ENCODE measurements around the gene ST8SIA5. TPM values are rescaled to one million over a fixed set of nuclear protein-coding genes. Genes with fewer than 3 reads are reported as not detected.

Gene ST8SIA5
- total RNA-seq, 1 experiment from 2014 or later, result 5.4 TPM

DNA sequence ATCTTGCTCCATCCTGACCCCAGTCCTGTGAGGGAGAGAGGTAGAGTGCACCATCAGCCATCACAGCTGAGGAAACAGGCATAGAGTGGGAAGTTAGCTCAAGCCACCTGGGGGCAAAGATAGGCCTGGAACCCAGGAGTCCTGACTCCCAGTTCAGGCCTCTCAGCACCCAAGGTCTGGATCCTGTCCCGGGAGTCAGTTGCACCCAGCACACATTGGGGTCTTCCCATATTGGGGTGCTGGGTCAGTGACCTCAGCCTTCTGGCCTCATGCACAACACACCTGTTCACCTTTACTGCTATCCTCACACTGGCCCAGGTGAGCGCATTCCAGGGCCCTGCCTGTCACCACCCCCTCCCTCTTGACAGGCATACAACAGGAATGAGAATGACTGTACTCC, 24.7 kb downstream of the ST8SIA5 start (continued):
- TF ChIP-seq GTF2I (CRISPR knock-in tag; conservative IDR thresholded peaks at IDR 0.05) (no peak), IRF2 (CRISPR knock-in tag; IDR thresholded peaks at IDR 0.05; ENCODE audit: borderline replicate concordance, low read depth) (no peak), SMAD4 (CRISPR knock-in tag; IDR thresholded peaks at IDR 0.05) (no peak), ZNF416 (CRISPR knock-in tag; IDR thresholded peaks at IDR 0.05) (no peak), CREB1 (CRISPR knock-in tag; IDR thresholded peaks at IDR 0.05) (no peak)
- TF ChIP-seq, protein P1, sequence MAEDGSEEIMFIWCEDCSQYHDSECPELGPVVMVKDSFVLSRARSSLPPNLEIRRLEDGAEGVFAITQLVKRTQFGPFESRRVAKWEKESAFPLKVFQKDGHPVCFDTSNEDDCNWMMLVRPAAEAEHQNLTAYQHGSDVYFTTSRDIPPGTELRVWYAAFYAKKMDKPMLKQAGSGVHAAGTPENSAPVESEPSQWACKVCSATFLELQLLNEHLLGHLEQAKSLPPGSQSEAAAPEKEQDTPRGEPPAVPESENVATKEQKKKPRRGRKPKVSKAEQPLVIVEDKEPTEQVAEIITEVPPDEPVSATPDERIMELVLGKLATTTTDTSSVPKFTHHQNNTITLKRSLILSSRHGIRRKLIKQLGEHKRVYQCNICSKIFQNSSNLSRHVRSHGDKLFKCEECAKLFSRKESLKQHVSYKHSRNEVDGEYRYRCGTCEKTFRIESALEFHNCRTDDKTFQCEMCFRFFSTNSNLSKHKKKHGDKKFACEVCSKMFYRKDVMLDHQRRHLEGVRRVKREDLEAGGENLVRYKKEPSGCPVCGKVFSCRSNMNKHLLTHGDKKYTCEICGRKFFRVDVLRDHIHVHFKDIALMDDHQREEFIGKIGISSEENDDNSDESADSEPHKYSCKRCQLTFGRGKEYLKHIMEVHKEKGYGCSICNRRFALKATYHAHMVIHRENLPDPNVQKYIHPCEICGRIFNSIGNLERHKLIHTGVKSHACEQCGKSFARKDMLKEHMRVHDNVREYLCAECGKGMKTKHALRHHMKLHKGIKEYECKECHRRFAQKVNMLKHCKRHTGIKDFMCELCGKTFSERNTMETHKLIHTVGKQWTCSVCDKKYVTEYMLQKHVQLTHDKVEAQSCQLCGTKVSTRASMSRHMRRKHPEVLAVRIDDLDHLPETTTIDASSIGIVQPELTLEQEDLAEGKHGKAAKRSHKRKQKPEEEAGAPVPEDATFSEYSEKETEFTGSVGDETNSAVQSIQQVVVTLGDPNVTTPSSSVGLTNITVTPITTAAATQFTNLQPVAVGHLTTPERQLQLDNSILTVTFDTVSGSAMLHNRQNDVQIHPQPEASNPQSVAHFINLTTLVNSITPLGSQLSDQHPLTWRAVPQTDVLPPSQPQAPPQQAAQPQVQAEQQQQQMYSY (CRISPR knock-in tag; IDR thresholded peaks at IDR 0.05), result no peak
- TF ChIP-seq, protein P2, sequence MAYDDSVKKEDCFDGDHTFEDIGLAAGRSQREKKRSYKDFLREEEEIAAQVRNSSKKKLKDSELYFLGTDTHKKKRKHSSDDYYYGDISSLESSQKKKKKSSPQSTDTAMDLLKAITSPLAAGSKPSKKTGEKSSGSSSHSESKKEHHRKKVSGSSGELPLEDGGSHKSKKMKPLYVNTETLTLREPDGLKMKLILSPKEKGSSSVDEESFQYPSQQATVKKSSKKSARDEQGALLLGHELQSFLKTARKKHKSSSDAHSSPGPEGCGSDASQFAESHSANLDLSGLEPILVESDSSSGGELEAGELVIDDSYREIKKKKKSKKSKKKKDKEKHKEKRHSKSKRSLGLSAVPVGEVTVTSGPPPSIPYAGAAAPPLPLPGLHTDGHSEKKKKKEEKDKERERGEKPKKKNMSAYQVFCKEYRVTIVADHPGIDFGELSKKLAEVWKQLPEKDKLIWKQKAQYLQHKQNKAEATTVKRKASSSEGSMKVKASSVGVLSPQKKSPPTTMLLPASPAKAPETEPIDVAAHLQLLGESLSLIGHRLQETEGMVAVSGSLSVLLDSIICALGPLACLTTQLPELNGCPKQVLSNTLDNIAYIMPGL (CRISPR knock-in tag; IDR thresholded peaks at IDR 0.05), result no peak

DNA sequence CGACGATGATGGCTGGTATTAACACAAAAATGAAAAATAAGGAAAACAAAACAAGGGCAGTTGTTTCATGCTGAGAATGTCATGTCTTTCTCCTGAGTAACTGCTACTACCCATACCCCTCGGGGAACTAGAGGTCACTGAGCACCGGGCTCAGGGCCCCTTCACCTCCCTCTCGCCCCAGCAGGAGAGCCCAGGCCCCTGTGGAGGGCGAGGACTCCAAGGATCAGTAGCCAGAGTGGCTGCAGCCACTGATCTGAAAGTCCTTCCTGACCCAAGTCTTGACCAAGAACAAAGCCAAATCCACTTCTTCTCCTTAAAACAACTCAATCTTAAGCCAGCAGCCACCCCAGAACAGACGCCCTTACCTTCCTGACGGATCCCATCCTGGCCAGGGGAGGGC, 25.5 kb downstream of the ST8SIA5 start:
- no peak overlapping the region for H3K4me3 Mint-ChIP-seq
- H3K27me3 Mint-ChIP-seq (ENCODE audit: low read depth), result no peaks in the 10 kb centered on the region; the same call in 1 of the 2 replicates
- peaks cover 21% of the 10 kb centered on the region for H3K36me3 Mint-ChIP-seq
- H3K9me3 Mint-ChIP-seq, result peaks cover 32% of the 10 kb centered on the region
- no peak for DNase-seq (ENCODE audit: low spot score)
- CTCF ChIA-PET, result no interaction called here
- no peak for TF ChIP-seq ZNF232 (CRISPR knock-in tag; IDR thresholded peaks at IDR 0.05)
- TF ChIP-seq ZNF416 (CRISPR knock-in tag; IDR thresholded peaks at IDR 0.05), result no peak
- TF ChIP-seq, protein P3, sequence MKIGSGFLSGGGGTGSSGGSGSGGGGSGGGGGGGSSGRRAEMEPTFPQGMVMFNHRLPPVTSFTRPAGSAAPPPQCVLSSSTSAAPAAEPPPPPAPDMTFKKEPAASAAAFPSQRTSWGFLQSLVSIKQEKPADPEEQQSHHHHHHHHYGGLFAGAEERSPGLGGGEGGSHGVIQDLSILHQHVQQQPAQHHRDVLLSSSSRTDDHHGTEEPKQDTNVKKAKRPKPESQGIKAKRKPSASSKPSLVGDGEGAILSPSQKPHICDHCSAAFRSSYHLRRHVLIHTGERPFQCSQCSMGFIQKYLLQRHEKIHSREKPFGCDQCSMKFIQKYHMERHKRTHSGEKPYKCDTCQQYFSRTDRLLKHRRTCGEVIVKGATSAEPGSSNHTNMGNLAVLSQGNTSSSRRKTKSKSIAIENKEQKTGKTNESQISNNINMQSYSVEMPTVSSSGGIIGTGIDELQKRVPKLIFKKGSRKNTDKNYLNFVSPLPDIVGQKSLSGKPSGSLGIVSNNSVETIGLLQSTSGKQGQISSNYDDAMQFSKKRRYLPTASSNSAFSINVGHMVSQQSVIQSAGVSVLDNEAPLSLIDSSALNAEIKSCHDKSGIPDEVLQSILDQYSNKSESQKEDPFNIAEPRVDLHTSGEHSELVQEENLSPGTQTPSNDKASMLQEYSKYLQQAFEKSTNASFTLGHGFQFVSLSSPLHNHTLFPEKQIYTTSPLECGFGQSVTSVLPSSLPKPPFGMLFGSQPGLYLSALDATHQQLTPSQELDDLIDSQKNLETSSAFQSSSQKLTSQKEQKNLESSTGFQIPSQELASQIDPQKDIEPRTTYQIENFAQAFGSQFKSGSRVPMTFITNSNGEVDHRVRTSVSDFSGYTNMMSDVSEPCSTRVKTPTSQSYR (CRISPR knock-in tag; IDR thresholded peaks at IDR 0.05), result no peak
- no peak for TF ChIP-seq PRRX2 (CRISPR knock-in tag; IDR thresholded peaks at IDR 0.05)
- no peak for TF ChIP-seq TCF7 (CRISPR knock-in tag; IDR thresholded peaks at IDR 0.05; ENCODE audit: low read depth)
- TF ChIP-seq ESRRA (CRISPR knock-in tag; IDR thresholded peaks at IDR 0.05; ENCODE audit: borderline replicate concordance), result no peak
- no peak for TF ChIP-seq FOXP1 (CRISPR knock-in tag; IDR thresholded peaks at IDR 0.05; ENCODE audit: borderline replicate concordance)
- no peak for TF ChIP-seq NR1H2 (CRISPR knock-in tag; IDR thresholded peaks at IDR 0.05)
- no peak for TF ChIP-seq ZNF121 (CRISPR knock-in tag; IDR thresholded peaks at IDR 0.05)
- no peak for TF ChIP-seq ZBTB21 (CRISPR knock-in tag; IDR thresholded peaks at IDR 0.05; ENCODE audit: borderline replicate concordance)
- TF ChIP-seq ELF4 (CRISPR knock-in tag; IDR thresholded peaks at IDR 0.05; ENCODE audit: low read depth), result no peak
- no peak for TF ChIP-seq NFE2L1 (CRISPR knock-in tag; IDR thresholded peaks at IDR 0.05)
- TF ChIP-seq TEAD4 (CRISPR knock-in tag; IDR thresholded peaks at IDR 0.05), result no peak
- no peak for TF ChIP-seq MYBL2 (CRISPR knock-in tag; IDR thresholded peaks at IDR 0.05)
- TF ChIP-seq, protein P4, sequence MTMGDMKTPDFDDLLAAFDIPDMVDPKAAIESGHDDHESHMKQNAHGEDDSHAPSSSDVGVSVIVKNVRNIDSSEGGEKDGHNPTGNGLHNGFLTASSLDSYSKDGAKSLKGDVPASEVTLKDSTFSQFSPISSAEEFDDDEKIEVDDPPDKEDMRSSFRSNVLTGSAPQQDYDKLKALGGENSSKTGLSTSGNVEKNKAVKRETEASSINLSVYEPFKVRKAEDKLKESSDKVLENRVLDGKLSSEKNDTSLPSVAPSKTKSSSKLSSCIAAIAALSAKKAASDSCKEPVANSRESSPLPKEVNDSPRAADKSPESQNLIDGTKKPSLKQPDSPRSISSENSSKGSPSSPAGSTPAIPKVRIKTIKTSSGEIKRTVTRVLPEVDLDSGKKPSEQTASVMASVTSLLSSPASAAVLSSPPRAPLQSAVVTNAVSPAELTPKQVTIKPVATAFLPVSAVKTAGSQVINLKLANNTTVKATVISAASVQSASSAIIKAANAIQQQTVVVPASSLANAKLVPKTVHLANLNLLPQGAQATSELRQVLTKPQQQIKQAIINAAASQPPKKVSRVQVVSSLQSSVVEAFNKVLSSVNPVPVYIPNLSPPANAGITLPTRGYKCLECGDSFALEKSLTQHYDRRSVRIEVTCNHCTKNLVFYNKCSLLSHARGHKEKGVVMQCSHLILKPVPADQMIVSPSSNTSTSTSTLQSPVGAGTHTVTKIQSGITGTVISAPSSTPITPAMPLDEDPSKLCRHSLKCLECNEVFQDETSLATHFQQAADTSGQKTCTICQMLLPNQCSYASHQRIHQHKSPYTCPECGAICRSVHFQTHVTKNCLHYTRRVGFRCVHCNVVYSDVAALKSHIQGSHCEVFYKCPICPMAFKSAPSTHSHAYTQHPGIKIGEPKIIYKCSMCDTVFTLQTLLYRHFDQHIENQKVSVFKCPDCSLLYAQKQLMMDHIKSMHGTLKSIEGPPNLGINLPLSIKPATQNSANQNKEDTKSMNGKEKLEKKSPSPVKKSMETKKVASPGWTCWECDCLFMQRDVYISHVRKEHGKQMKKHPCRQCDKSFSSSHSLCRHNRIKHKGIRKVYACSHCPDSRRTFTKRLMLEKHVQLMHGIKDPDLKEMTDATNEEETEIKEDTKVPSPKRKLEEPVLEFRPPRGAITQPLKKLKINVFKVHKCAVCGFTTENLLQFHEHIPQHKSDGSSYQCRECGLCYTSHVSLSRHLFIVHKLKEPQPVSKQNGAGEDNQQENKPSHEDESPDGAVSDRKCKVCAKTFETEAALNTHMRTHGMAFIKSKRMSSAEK (CRISPR knock-in tag; IDR thresholded peaks at IDR 0.05; ENCODE audit: borderline replicate concordance), result no peak
- TF ChIP-seq, protein P5, sequence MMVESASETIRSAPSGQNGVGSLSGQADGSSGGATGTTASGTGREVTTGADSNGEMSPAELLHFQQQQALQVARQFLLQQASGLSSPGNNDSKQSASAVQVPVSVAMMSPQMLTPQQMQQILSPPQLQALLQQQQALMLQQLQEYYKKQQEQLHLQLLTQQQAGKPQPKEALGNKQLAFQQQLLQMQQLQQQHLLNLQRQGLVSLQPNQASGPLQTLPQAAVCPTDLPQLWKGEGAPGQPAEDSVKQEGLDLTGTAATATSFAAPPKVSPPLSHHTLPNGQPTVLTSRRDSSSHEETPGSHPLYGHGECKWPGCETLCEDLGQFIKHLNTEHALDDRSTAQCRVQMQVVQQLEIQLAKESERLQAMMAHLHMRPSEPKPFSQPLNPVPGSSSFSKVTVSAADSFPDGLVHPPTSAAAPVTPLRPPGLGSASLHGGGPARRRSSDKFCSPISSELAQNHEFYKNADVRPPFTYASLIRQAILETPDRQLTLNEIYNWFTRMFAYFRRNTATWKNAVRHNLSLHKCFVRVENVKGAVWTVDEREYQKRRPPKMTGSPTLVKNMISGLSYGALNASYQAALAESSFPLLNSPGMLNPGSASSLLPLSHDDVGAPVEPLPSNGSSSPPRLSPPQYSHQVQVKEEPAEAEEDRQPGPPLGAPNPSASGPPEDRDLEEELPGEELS (CRISPR knock-in tag; IDR thresholded peaks at IDR 0.05), result no peak
- no peak for TF ChIP-seq FOXK1 (CRISPR knock-in tag; IDR thresholded peaks at IDR 0.05)
- H3K27ac Mint-ChIP-seq, result no peak overlapping the region
- no peaks in the 10 kb centered on the region for H3K4me1 Mint-ChIP-seq
- POLR2A ChIA-PET, result no interaction called here
- ATAC-seq, result no peak
